ENCODE results near the gene CRELD1. TPM values are rescaled to one million over a fixed set of nuclear protein-coding genes. Genes with fewer than 3 reads are reported as not detected.

The CRELD1 gene
- total and polyA plus RNA-seq, 2 of the 13 experiments (the other 11 are each of a cell fraction or from before 2014, with no cell fraction given): 27.1 to 61.9 TPM

GRCh38 chr3:9946112-9947024 lies 12.7 kb downstream of the CRELD1 start (continued):
- TF ChIP-seq YEATS4 (CRISPR knock-in tag; IDR thresholded peaks at IDR 0.05; ENCODE audit: borderline replicate concordance): peak; percentile 81
- no peak; the same call in 1 of the 2 replicates for TF ChIP-seq ZNF678 (CRISPR knock-in tag; IDR thresholded peaks at IDR 0.05)
- TF ChIP-seq ZNF280D (CRISPR knock-in tag; IDR thresholded peaks at IDR 0.05): peak; percentile 55; the same call in 1 of the 2 replicates
- no peak for TF ChIP-seq SIX4 (CRISPR knock-in tag; IDR thresholded peaks at IDR 0.05)
- TF ChIP-seq E2F2 (CRISPR knock-in tag; IDR thresholded peaks at IDR 0.05; ENCODE audit: borderline replicate concordance): 0 out of 2 replicates have a peak, but pooled peaks have one; percentile 70
- TF ChIP-seq ZBTB42 (CRISPR knock-in tag; IDR thresholded peaks at IDR 0.05): 0 out of 2 replicates have a peak, but pooled peaks have one; percentile 55
- 0 out of 2 replicates have a peak, but pooled peaks have one; percentile 72 for TF ChIP-seq ZFP36L1 (CRISPR knock-in tag; IDR thresholded peaks at IDR 0.05)
- no peak for TF ChIP-seq TOPORS (CRISPR knock-in tag; IDR thresholded peaks at IDR 0.05)
- no peak; the same call in 1 of the 2 replicates for TF ChIP-seq REL (CRISPR knock-in tag; conservative IDR thresholded peaks at IDR 0.05)
- TF ChIP-seq RXRB (CRISPR knock-in tag; IDR thresholded peaks at IDR 0.05; ENCODE audit: borderline replicate concordance): peak; percentile 51; the same call in 1 of the 2 replicates
- no peak; the same call in 1 of the 2 replicates for TF ChIP-seq ZNF569 (CRISPR knock-in tag; IDR thresholded peaks at IDR 0.05; ENCODE audit: borderline replicate concordance)
- TF ChIP-seq ZNF790 (CRISPR knock-in tag; IDR thresholded peaks at IDR 0.05; ENCODE audit: borderline replicate concordance): 0 out of 2 replicates have a peak, but pooled peaks have one; percentile 3
- TF ChIP-seq ZNF557 (CRISPR knock-in tag; IDR thresholded peaks at IDR 0.05): no peak
- TF ChIP-seq ZSCAN20 (CRISPR knock-in tag; IDR thresholded peaks at IDR 0.05; ENCODE audit: borderline replicate concordance): peak; percentile 88; the same call in 1 of the 2 replicates
- TF ChIP-seq ZBTB2 (CRISPR knock-in tag; IDR thresholded peaks at IDR 0.05; ENCODE audit: low read depth): peak; percentile 46; the same call in 1 of the 2 replicates
- peak; percentile 41; the same call in 1 of the 2 replicates for TF ChIP-seq IRF9 (CRISPR knock-in tag; IDR thresholded peaks at IDR 0.05; ENCODE audit: borderline replicate concordance)
- no peak for TF ChIP-seq RFX1 (IDR thresholded peaks at IDR 0.05)
- TF ChIP-seq SP4 (CRISPR knock-in tag; IDR thresholded peaks at IDR 0.05): peak; percentile 70
- no peak for TF ChIP-seq ZNF572 (CRISPR knock-in tag; IDR thresholded peaks at IDR 0.05)
- peak; percentile 72 for TF ChIP-seq IKZF5 (CRISPR knock-in tag; IDR thresholded peaks at IDR 0.05)
